ENCODE results near the gene COL7A1. TPM values are rescaled to one million over a fixed set of nuclear protein-coding genes. Genes with fewer than 3 reads are reported as not detected.

Gene COL7A1
- total and polyA plus RNA-seq, 2 donors (not counting 1 experiment from before 2014, with no cell fraction given): 0.75 to 2.1 TPM

DNA sequence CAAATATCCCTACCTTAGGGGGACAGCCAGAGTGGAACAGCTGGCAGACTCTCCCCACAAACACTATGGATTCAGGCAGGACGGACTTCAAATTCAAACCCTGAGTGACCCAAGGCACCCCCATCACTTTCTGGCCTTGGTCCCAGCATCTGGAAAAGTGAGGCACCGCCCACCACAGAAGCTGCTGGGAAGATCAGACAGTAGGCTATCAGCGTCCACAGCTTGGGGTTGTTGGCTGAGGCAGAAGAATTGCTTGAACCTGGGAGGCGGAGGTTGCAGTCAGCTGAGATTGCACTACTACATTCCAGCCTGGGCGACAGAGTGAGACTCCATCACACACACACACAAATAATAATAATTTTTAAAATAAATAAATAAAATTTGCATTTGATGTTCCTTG lies 47.0 kb downstream of the COL7A1 start:
- POLR2A ChIA-PET: no interaction called here
- H3K4me1 ChIP-seq (ENCODE audit: control insufficient read depth in 2 of 2, insufficient read depth in 2 of 2, low read length in 2 of 2): peaks cover 0 to 2% of the 10 kb centered on the region in 2 donors
- Mint-ChIP-seq H3K9me3 (ENCODE audit: insufficient read depth) (no peaks in the 10 kb centered on the region), H3K4me1 (no peaks in the 10 kb centered on the region), H3K4me3 (no peak overlapping the region), H3K27ac (no peak overlapping the region), H3K27me3 (no peaks in the 10 kb centered on the region)
- no peak overlapping the region for H3K4me3 ChIP-seq (ENCODE audit: control extremely low read depth in 1 of 5, extremely low read depth in 1 of 5, insufficient read depth in 1 of 5, low read depth in 2 of 5, low read length in 4 of 5)
- TF ChIP-seq, protein P1, sequence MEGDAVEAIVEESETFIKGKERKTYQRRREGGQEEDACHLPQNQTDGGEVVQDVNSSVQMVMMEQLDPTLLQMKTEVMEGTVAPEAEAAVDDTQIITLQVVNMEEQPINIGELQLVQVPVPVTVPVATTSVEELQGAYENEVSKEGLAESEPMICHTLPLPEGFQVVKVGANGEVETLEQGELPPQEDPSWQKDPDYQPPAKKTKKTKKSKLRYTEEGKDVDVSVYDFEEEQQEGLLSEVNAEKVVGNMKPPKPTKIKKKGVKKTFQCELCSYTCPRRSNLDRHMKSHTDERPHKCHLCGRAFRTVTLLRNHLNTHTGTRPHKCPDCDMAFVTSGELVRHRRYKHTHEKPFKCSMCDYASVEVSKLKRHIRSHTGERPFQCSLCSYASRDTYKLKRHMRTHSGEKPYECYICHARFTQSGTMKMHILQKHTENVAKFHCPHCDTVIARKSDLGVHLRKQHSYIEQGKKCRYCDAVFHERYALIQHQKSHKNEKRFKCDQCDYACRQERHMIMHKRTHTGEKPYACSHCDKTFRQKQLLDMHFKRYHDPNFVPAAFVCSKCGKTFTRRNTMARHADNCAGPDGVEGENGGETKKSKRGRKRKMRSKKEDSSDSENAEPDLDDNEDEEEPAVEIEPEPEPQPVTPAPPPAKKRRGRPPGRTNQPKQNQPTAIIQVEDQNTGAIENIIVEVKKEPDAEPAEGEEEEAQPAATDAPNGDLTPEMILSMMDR (IDR thresholded peaks at IDR 0.05): no peak
- no peak for TF ChIP-seq EZH2 (IDR thresholded peaks at IDR 0.05; ENCODE audit: borderline replicate concordance, insufficient read depth, low read depth, low read length, poor library complexity, severe bottlenecking)
- intact Hi-C loops (cut with micrococcal nuclease): loop anchor here (1.0 kb wide), 3 partner anchors 83 to 316 kb away; no protein-coding TSS in a partner anchor
- peaks cover 0 to 2% (median 0%) of the 10 kb centered on the region in 4 experiments for H3K27me3 ChIP-seq (replicated peaks in 1 of 4; ENCODE audit: control extremely low read depth in 1 of 4, control insufficient read depth in 3 of 4, insufficient read depth in 4 of 4, low read length in 3 of 4)
- no peak overlapping the region for H3K4me2 ChIP-seq (replicated peaks; ENCODE audit: low read depth, low read length, poor library complexity, severe bottlenecking)
- no peak overlapping the region for H3K9ac ChIP-seq (ENCODE audit: low read length)
- H3K27ac ChIP-seq (ENCODE audit: low read length in 2 of 2): no peak overlapping the region
- CTCF ChIA-PET: interaction anchor here (0.8 to 12.9 kb wide), 8 partner anchors 7 to 274 kb away, joined by 3 to 190 read pairs (median 12); a partner anchor contains a TSS
- no peak overlapping the region for H2AFZ ChIP-seq (ENCODE audit: insufficient read depth, low read depth, low read length, poor library complexity, severe bottlenecking)
- peaks cover 0 to 3% (median 0%) of the 10 kb centered on the region in 3 donors for H3K9me3 ChIP-seq (ENCODE audit: control extremely low read depth in 1 of 3, control insufficient read depth in 2 of 3, insufficient read depth in 1 of 3, low read length in 2 of 3)
- no peaks in the 10 kb centered on the region for H3K79me2 ChIP-seq (ENCODE audit: control insufficient read depth, insufficient read depth, low read length)
- ATAC-seq (ENCODE audit: low read depth): no peak
- H3K36me3 ChIP-seq (replicated peaks in 1 of 2; ENCODE audit: control extremely low read depth in 1 of 2, control insufficient read depth in 1 of 2, extremely low read depth in 1 of 2, insufficient read depth in 2 of 2, low read length in 1 of 2): no peaks in the 10 kb centered on the region
- no peak for DNase-seq
- WGBS (ENCODE audit: insufficient coverage): 100% methylated on average over 1 of the region's 5 CpGs
- H4K20me1 ChIP-seq (ENCODE audit: control insufficient read depth, insufficient read depth, low read length, poor library complexity, severe bottlenecking): no peaks in the 10 kb centered on the region

- DNase-seq (no peak), ATAC-seq (ENCODE audit: low read depth) (no peak)
- no peaks in the 10 kb centered on the region for H3K9me3 ChIP-seq (ENCODE audit: control extremely low read depth in 1 of 3, control insufficient read depth in 2 of 3, insufficient read depth in 1 of 3, low read length in 2 of 3)
- no peaks in the 10 kb centered on the region for H3K79me2 ChIP-seq (ENCODE audit: control insufficient read depth, insufficient read depth, low read length)
- WGBS (ENCODE audit: insufficient coverage): 100% methylated on average over 4 of the region's 4 CpGs
- H3K27me3 Mint-ChIP-seq: no peaks in the 10 kb centered on the region
- no peak overlapping the region for H3K4me3 Mint-ChIP-seq
- ChIA-PET POLR2A (no interaction called here), CTCF (interaction anchor here (0.6 to 12.9 kb wide), 4 partner anchors 13 to 145 kb away, joined by 3 to 190 read pairs (median 4); no protein-coding TSS in a partner anchor)
- intact Hi-C loops (cut with micrococcal nuclease): no loop called here
- H3K27me3 ChIP-seq (replicated peaks in 1 of 4; ENCODE audit: control extremely low read depth in 1 of 4, control insufficient read depth in 3 of 4, insufficient read depth in 4 of 4, low read length in 3 of 4): peaks cover 0 to 6% (median 0%) of the 10 kb centered on the region in 4 experiments
- H3K4me1 ChIP-seq (ENCODE audit: control insufficient read depth in 2 of 2, insufficient read depth in 2 of 2, low read length in 2 of 2): peaks cover 0 to 2% of the 10 kb centered on the region in 2 donors
- H2AFZ ChIP-seq (ENCODE audit: insufficient read depth, low read depth, low read length, poor library complexity, severe bottlenecking): no peak overlapping the region
- no peaks in the 10 kb centered on the region for H3K36me3 ChIP-seq (replicated peaks in 1 of 2; ENCODE audit: control extremely low read depth in 1 of 2, control insufficient read depth in 1 of 2, extremely low read depth in 1 of 2, insufficient read depth in 2 of 2, low read length in 1 of 2)
- H3K9ac ChIP-seq (ENCODE audit: low read length): no peak overlapping the region
- H3K9me3 Mint-ChIP-seq (ENCODE audit: insufficient read depth): no peaks in the 10 kb centered on the region
- no peak overlapping the region for H3K4me3 ChIP-seq (ENCODE audit: control extremely low read depth in 1 of 5, extremely low read depth in 1 of 5, insufficient read depth in 1 of 5, low read depth in 2 of 5, low read length in 4 of 5)
- H3K4me1 Mint-ChIP-seq: no peaks in the 10 kb centered on the region
- H3K4me2 ChIP-seq (replicated peaks; ENCODE audit: low read depth, low read length, poor library complexity, severe bottlenecking): no peak overlapping the region
- no peak overlapping the region for H3K27ac Mint-ChIP-seq
- no peak overlapping the region for H3K27ac ChIP-seq (ENCODE audit: low read length in 2 of 2)
- TF ChIP-seq EZH2 (IDR thresholded peaks at IDR 0.05; ENCODE audit: borderline replicate concordance, insufficient read depth, low read depth, low read length, poor library complexity, severe bottlenecking): no peak
- TF ChIP-seq, protein P1 (IDR thresholded peaks at IDR 0.05): no peak
- H4K20me1 ChIP-seq (ENCODE audit: control insufficient read depth, insufficient read depth, low read length, poor library complexity, severe bottlenecking): no peaks in the 10 kb centered on the region
Measured at GRCh38 chr3:48546203-48546829, 48.8 kb downstream of the COL7A1 start.

Data from B cell (primary cell).